DOHH2 (cell line): ENCODE measurements around the gene BARX1.
"Not testable (repeated sequence)": the region's sequence is repeated elsewhere in the genome, so short reads cannot be mapped to it uniquely, and the experiment has no call there.

Experiments used
- H3F3A ChIP-seq: fragments of 200-600 bp; sonication (generic), shearing (Covaris generic); 2 replicates; pipeline ENCODE4 v1.6.0; 2016; ENCODE audit warnings: antibody characterized with exemption, mild to moderate bottlenecking; ENCODE audit not compliant: control insufficient read depth, insufficient read depth
- H3K27ac ChIP-seq: fragments of 200-600 bp; sonication (generic); 2 replicates; pipeline ENCODE4 v1.5.1; 2014; ENCODE audit warnings: low read depth, mild to moderate bottlenecking, low read length, moderate library complexity
- H3K27me3 ChIP-seq: fragments of 200-600 bp; sonication (generic); 2 replicates; pipeline ENCODE4 v1.6.1; 2014; ENCODE audit warnings: mild to moderate bottlenecking, low read length, mixed read lengths; ENCODE audit not compliant: control insufficient read depth
- H3K36me3 ChIP-seq: fragments of 200-600 bp; sonication (generic); 2 replicates; pipeline ENCODE4 v1.6.1; 2014; ENCODE audit warnings: mild to moderate bottlenecking, low read length, moderate library complexity, mixed read lengths; ENCODE audit not compliant: control insufficient read depth
- H3K4me1 ChIP-seq: fragments of 200-600 bp; sonication (generic); 2 replicates; pipeline ENCODE4 v1.6.1; 2014; ENCODE audit warnings: mild to moderate bottlenecking, low read length, mixed read lengths; ENCODE audit not compliant: control insufficient read depth
- H3K4me2 ChIP-seq: fragments of 200-600 bp; sonication (generic); 2 replicates; pipeline ENCODE4 v1.6.0; 2014; ENCODE audit warnings: mild to moderate bottlenecking, low read length, moderate library complexity
- H3K4me3 ChIP-seq: fragments of 200-600 bp; sonication (generic); 2 replicates; pipeline ENCODE4 v1.5.1; 2014; ENCODE audit warnings: mild to moderate bottlenecking, low read length, mixed read lengths
- H3K79me2 ChIP-seq: fragments of 200-600 bp; sonication (generic); 2 replicates; pipeline ENCODE4 v1.6.1; 2014; ENCODE audit warnings: mild to moderate bottlenecking, low read length, mixed read lengths; ENCODE audit not compliant: control insufficient read depth
- H3K9me2 ChIP-seq: fragments of 200-600 bp; sonication (generic); replicated peaks from 2 replicates; pipeline ENCODE4 v1.6.1; 2014; ENCODE audit warnings: mild to moderate bottlenecking, low read length, mixed read lengths; ENCODE audit not compliant: control insufficient read depth
- H3K9me3 ChIP-seq: fragments of 200-600 bp; sonication (generic); 2 replicates; pipeline ENCODE4 v1.6.1; 2014; ENCODE audit warnings: antibody characterized with exemption, low read length, mixed read lengths; ENCODE audit not compliant: control insufficient read depth, insufficient read depth
- H4K20me1 ChIP-seq: fragments of 200-600 bp; sonication (generic); 2 replicates; pipeline ENCODE4 v1.6.0; 2014; ENCODE audit warnings: low read depth, mild to moderate bottlenecking, antibody characterized with exemption, low read length, moderate library complexity; ENCODE audit not compliant: control insufficient read depth, insufficient read depth
- CTCF ChIP-seq: fragments of 200-600 bp; sonication (generic); IDR thresholded peaks from one replicate; pipeline ENCODE4 v1.5.1; 2014; ENCODE audit warnings: antibody characterized with exemption, mild to moderate bottlenecking, low read depth, low read length; ENCODE audit not compliant: poor library complexity, severe bottlenecking
- EZH2phosphoT487 ChIP-seq: fragments of 200-600 bp; sonication (generic); IDR thresholded peaks from 2 replicates; pipeline ENCODE4 v1.6.1; 2017; ENCODE audit warnings: borderline replicate concordance, mild to moderate bottlenecking, antibody characterized with exemption, low read length, moderate library complexity, mixed read lengths

The BARX1 gene

DNA sequence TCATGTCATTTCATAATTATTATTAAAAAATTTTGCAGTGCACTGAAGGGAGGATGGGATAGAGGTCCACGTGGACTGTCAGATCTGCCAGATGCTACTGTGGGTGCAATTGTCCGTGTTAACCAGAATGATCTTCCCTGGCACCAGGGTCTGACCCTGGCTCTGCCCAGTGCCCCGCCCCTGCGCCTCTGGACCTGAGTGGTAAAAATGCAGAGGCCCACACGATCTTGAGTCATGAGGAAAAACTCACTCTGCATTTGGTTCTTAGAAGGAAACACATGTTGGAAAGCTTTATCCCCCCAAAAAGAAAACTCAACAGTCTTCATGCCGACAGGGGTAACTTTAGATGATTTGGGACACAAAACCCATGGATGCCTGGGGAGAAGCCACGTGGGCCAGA, 20.1 kb upstream of the BARX1 start:
- Histone ChIP-seq H3K27ac (no peak overlapping the region), H3K9me2 (no peaks in the 10 kb centered on the region), H3K36me3 (no peaks in the 10 kb centered on the region), H3K4me3 (no peak overlapping the region), H3F3A (no peaks in the 10 kb centered on the region), H3K4me2 (no peak overlapping the region), H3K27me3 (peaks cover 4% of the 10 kb centered on the region; the same call in 1 of the 2 replicates), H4K20me1 (no peaks in the 10 kb centered on the region), H3K9me3 (no peaks in the 10 kb centered on the region), H3K4me1 (no peaks in the 10 kb centered on the region), H3K79me2 (no peaks in the 10 kb centered on the region)
- TF ChIP-seq CTCF (no peak), EZH2phosphoT487 (no peak)

DNA sequence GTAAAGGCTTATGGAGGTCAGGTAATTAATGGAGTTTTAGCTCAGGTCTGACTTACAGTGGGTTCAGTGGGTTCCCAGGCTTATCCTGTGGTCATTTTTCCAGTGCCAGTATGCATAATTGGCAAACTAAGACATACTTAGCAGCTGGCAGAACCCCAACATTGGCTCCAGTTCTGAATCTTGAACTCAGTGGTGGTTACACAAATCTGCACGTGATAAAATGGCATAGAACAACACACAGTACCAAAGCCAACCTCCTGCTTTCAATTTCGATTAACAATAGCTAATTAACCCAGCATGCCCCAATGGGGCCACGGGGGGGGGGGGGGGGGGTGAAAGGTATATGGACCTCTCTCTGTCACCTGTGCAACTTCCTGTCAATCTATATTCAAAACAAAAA, 19.0 kb upstream of the BARX1 start:
- Histone ChIP-seq H3K36me3 (no peaks in the 10 kb centered on the region), H3K4me2 (no peak overlapping the region), H3K27ac (no peak overlapping the region), H4K20me1 (no peaks in the 10 kb centered on the region), H3K9me3 (no peaks in the 10 kb centered on the region), H3K9me2 (no peaks in the 10 kb centered on the region), H3K27me3 (peaks cover 4% of the 10 kb centered on the region; the same call in 1 of the 2 replicates), H3F3A (no peaks in the 10 kb centered on the region), H3K4me1 (no peaks in the 10 kb centered on the region), H3K79me2 (no peaks in the 10 kb centered on the region), H3K4me3 (no peak overlapping the region)
- no peak for TF ChIP-seq CTCF
- TF ChIP-seq EZH2phosphoT487, result no peak

DNA sequence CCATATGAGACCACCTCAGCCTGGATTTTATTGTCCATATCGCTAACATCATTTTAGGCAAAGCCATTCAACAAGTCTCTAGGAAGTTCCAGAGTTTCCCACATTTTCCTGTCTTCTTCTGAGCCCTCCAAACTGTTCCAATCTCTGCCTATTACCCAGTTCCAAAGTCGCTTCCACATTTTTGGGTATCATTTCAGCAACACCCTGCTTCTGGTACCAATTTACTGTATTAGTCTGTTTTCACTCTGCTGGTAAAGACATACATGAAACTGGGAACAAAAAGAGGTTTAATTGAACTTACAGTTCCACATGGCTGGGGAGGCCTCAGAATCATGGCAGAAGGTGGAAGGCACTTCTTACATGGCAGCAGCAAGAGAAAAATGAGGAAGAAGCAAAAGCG, 17.5 kb upstream of the BARX1 start:
- not testable (repeated sequence) for H3K36me3 ChIP-seq, H4K20me1 ChIP-seq, H3K9me3 ChIP-seq, H3K4me3 ChIP-seq, H3K79me2 ChIP-seq, H3K4me1 ChIP-seq, H3K27ac ChIP-seq, H3K9me2 ChIP-seq, H3K4me2 ChIP-seq, H3K27me3 ChIP-seq, H3F3A ChIP-seq

DNA sequence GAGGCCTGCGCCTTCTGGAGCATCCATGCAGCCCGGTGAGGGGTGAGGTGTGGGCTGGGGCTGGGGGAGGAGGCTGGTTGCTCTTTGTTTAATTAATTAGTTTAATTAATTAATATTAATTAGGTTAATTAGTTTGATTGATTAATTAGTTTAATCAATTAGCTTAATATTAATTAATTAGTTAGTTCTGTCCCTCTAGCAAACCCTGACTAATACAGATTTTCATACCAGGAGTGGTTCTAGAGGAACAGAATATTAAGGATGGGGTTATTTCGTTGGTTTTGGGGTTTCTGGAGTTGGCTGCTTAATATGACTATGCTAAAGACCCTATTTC, 14.1 kb upstream of the BARX1 start:
- no peaks in the 10 kb centered on the region for H3K9me3 ChIP-seq
- H3K9me2 ChIP-seq, result no peaks in the 10 kb centered on the region
- H3K4me3 ChIP-seq, result no peak overlapping the region
- H3K27ac ChIP-seq, result no peak overlapping the region
- no peak overlapping the region for H3K4me2 ChIP-seq
- no peaks in the 10 kb centered on the region for H3F3A ChIP-seq
- no peaks in the 10 kb centered on the region for H3K36me3 ChIP-seq
- H3K79me2 ChIP-seq, result no peaks in the 10 kb centered on the region
- no peaks in the 10 kb centered on the region for H4K20me1 ChIP-seq
- TF ChIP-seq EZH2phosphoT487 (no peak), CTCF (no peak)
- no peaks in the 10 kb centered on the region for H3K4me1 ChIP-seq
- H3K27me3 ChIP-seq, result no peaks in the 10 kb centered on the region
